ENCODE data around the gene FAIM2. TPM values are rescaled to one million over a fixed set of nuclear protein-coding genes. Genes with fewer than 3 reads are reported as not detected.
A peak's percentile ranks its signal among the peaks of the same experiment; 100 is the strongest.

Gene FAIM2
- total RNA-seq, result under 1 TPM in 3 of 4 donors, not detected in 1; 0.38 to 0.65 (median 0.56) TPM

GRCh38 chr12:49903700-49904423, at the start of gene FAIM2:
FAIM2 (minus strand) TSS chr12:49903900; CDS start chr12:49903792, 108 bp downstream.
- TF ChIP-seq POLR2A (IDR thresholded peaks at IDR 0.05) (no peak), POLR2AphosphoS5 (IDR thresholded peaks at IDR 0.05) (no peak), EP300 (IDR thresholded peaks at IDR 0.05) (no peak), CTCF (IDR thresholded peaks at IDR 0.05) (no peak)
- H3K4me1 ChIP-seq, result peaks cover 11% of the 10 kb centered on the region
- H3K27ac ChIP-seq, result no peak within 1 kb of the TSS
- H3K36me3 ChIP-seq, result no peaks in the 10 kb centered on the region
- peak within 1 kb of the TSS; percentile 50 for H3K4me3 ChIP-seq
- DNase-seq (ENCODE audit: low spot score in 2 of 2), result no peak
- peaks cover 18% of the 10 kb centered on the region for H3K27me3 ChIP-seq
- 11% methylated on average over 14 of the region's 56 CpGs for WGBS
- no peaks in the 10 kb centered on the region for H3K9me3 ChIP-seq

GRCh38 chr12:49953151-49953550, 49.5 kb upstream of the FAIM2 start:
- TF ChIP-seq POLR2AphosphoS5 (IDR thresholded peaks at IDR 0.05), result no peak
- TF ChIP-seq CTCF (IDR thresholded peaks at IDR 0.05), result no peak
- TF ChIP-seq EP300 (IDR thresholded peaks at IDR 0.05), result no peak
- no peak for TF ChIP-seq POLR2A (IDR thresholded peaks at IDR 0.05)
- Histone ChIP-seq H3K9me3 (no peaks in the 10 kb centered on the region), H3K36me3 (no peaks in the 10 kb centered on the region), H3K4me3 (no peak overlapping the region), H3K4me1 (peaks cover 7% of the 10 kb centered on the region), H3K27me3 (peaks cover 34% of the 10 kb centered on the region), H3K27ac (no peak overlapping the region)
- 71% methylated on average over 4 of the region's 4 CpGs for WGBS
- DNase-seq (ENCODE audit: low spot score in 2 of 2), result no peak

GRCh38 chr12:49952391-49953055, 48.8 kb upstream of the FAIM2 start:
- no peak for DNase-seq (ENCODE audit: low spot score in 2 of 2)
- 100% methylated on average over 1 of the region's 1 CpG for WGBS
- no peaks in the 10 kb centered on the region for H3K9me3 ChIP-seq
- H3K4me3 ChIP-seq, result no peak overlapping the region
- no peaks in the 10 kb centered on the region for H3K36me3 ChIP-seq
- H3K27me3 ChIP-seq, result peaks cover 34% of the 10 kb centered on the region
- no peak for TF ChIP-seq EP300 (IDR thresholded peaks at IDR 0.05)
- no peak for TF ChIP-seq CTCF (IDR thresholded peaks at IDR 0.05)
- TF ChIP-seq POLR2AphosphoS5 (IDR thresholded peaks at IDR 0.05), result no peak
- TF ChIP-seq POLR2A (IDR thresholded peaks at IDR 0.05), result no peak
- peaks cover 7% of the 10 kb centered on the region for H3K4me1 ChIP-seq
- no peak overlapping the region for H3K27ac ChIP-seq

- TF ChIP-seq CTCF (IDR thresholded peaks at IDR 0.05), result no peak
- Histone ChIP-seq H3K9me3 (no peaks in the 10 kb centered on the region), H3K4me3 (no peak overlapping the region), H3K36me3 (no peaks in the 10 kb centered on the region), H3K27me3 (peaks cover 28% of the 10 kb centered on the region), H3K27ac (no peak overlapping the region), H3K4me1 (peaks cover 7% of the 10 kb centered on the region)
- 88% methylated on average over 14 of the region's 14 CpGs for WGBS
- no peak for DNase-seq (ENCODE audit: low spot score in 2 of 2)
Observed at GRCh38 chr12:49951411-49952240, 47.9 kb upstream of the FAIM2 start.
